ENCODE measurements around the gene SLC9C2. TPM values are rescaled to one million over a fixed set of nuclear protein-coding genes. Genes with fewer than 3 reads are reported as not detected.

SLC9C2 gene
- total RNA-seq, 6 experiments from 2014 or later = not detected

- WGBS (ENCODE audit: insufficient coverage, low coverage, low lambda C conversion rate, missing lambda C conversion rate) = 88% methylated on average over 5 of the region's 5 CpGs
- Histone ChIP-seq H3K27ac (no peak overlapping the region), H3K27me3 (no peaks in the 10 kb centered on the region), H3K36me3 (peaks cover 3 to 50% (median 44%) of the 10 kb centered on the region in 4 donors), H3K9me3 (no peaks in the 10 kb centered on the region), H3K4me1 (no peaks in the 10 kb centered on the region), H3K4me3 (no peak overlapping the region)
- DNase-seq = no peak
- intact Hi-C loops (cut with DNase I) = no loop called here
- peak in 3 of 4 donors; percentile 37 to 47 (median 45) for ATAC-seq
- no peak for TF ChIP-seq POLR2A (IDR thresholded peaks at IDR 0.05)
- TF ChIP-seq, protein P1, sequence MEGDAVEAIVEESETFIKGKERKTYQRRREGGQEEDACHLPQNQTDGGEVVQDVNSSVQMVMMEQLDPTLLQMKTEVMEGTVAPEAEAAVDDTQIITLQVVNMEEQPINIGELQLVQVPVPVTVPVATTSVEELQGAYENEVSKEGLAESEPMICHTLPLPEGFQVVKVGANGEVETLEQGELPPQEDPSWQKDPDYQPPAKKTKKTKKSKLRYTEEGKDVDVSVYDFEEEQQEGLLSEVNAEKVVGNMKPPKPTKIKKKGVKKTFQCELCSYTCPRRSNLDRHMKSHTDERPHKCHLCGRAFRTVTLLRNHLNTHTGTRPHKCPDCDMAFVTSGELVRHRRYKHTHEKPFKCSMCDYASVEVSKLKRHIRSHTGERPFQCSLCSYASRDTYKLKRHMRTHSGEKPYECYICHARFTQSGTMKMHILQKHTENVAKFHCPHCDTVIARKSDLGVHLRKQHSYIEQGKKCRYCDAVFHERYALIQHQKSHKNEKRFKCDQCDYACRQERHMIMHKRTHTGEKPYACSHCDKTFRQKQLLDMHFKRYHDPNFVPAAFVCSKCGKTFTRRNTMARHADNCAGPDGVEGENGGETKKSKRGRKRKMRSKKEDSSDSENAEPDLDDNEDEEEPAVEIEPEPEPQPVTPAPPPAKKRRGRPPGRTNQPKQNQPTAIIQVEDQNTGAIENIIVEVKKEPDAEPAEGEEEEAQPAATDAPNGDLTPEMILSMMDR (IDR thresholded peaks at IDR 0.05) = no peak
These were observed 113.7 kb downstream of the SLC9C2 start for GRCh38 chr1:173489149-173489600.

DNA sequence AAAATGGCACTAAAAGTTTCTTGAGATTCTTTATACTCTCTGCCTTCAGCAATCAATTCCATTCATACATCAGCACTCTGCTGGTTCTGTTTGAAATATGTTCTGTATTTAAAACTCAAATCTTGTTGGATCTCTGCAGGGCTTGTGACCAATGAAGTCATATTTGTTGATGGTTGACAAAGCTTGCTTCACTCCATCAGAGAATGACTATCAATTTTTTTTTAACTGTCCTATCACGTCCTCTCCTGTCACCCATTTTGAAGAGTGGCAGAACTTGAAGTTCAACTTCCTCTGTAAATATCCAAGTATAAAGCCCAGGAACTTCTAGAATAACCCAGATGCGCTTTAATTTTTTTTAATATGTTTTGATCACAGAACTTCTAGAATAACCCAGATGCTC lies 114.9 kb downstream of the SLC9C2 start:
- intact Hi-C loops (cut with DNase I) = no loop called here
- Histone ChIP-seq H3K4me1 (no peaks in the 10 kb centered on the region), H3K9me3 (no peaks in the 10 kb centered on the region), H3K4me3 (no peak overlapping the region), H3K27me3 (no peaks in the 10 kb centered on the region), H3K27ac (no peak overlapping the region), H3K36me3 (peaks cover 3 to 61% (median 54%) of the 10 kb centered on the region in 4 donors)
- TF ChIP-seq, protein P1 (IDR thresholded peaks at IDR 0.05) = no peak
- TF ChIP-seq POLR2A (IDR thresholded peaks at IDR 0.05) = no peak
- WGBS (ENCODE audit: insufficient coverage, low coverage, low lambda C conversion rate, missing lambda C conversion rate) = 83% methylated on average over 2 of the region's 2 CpGs
- ATAC-seq (peak in 1 of 4 donors; percentile 7), DNase-seq (no peak)

GRCh38 chr1:173485401-173485800 lies 117.5 kb downstream of the SLC9C2 start:
- ATAC-seq = no peak
- intact Hi-C loops (cut with DNase I) = no loop called here
- TF ChIP-seq, protein P1 (IDR thresholded peaks at IDR 0.05) = no peak
- TF ChIP-seq POLR2A (IDR thresholded peaks at IDR 0.05) = no peak
- peaks cover 0 to 16% (median 7%) of the 10 kb centered on the region in 4 donors for H3K4me1 ChIP-seq
- WGBS (ENCODE audit: insufficient coverage, low coverage, low lambda C conversion rate, missing lambda C conversion rate) = 72% methylated on average over 7 of the region's 7 CpGs
- no peak overlapping the region for H3K27ac ChIP-seq
- no peaks in the 10 kb centered on the region for H3K27me3 ChIP-seq
- no peaks in the 10 kb centered on the region for H3K9me3 ChIP-seq
- peaks cover 3 to 84% (median 71%) of the 10 kb centered on the region in 4 donors for H3K36me3 ChIP-seq
- no peak overlapping the region for H3K4me3 ChIP-seq
- DNase-seq = no peak

- DNase-seq (no peak), ATAC-seq (no peak)
- TF ChIP-seq POLR2A (IDR thresholded peaks at IDR 0.05) = no peak
- TF ChIP-seq, protein P1 (IDR thresholded peaks at IDR 0.05) = no peak
- Histone ChIP-seq H3K4me1 (peaks cover 0 to 28% (median 14%) of the 10 kb centered on the region in 4 donors), H3K27me3 (no peaks in the 10 kb centered on the region), H3K4me3 (no peak overlapping the region), H3K27ac (no peak overlapping the region), H3K9me3 (no peaks in the 10 kb centered on the region), H3K36me3 (peaks cover 3 to 82% (median 72%) of the 10 kb centered on the region in 4 donors)
- WGBS (ENCODE audit: insufficient coverage, low coverage, low lambda C conversion rate, missing lambda C conversion rate) = 96% methylated on average over 2 of the region's 2 CpGs
- intact Hi-C loops (cut with DNase I) = no loop called here
These were observed 118.6 kb downstream of the SLC9C2 start for GRCh38 chr1:173484276-173484675.
